ENCODE measurements around the gene RNF43.

GRCh38 chr17:58436805-58437239 is 19.5 kb upstream of the RNF43 start:
- no peak for TF ChIP-seq EZH2phosphoT487 (IDR thresholded peaks at IDR 0.05; ENCODE audit: insufficient read depth, low read depth)
- TF ChIP-seq EZH2 (IDR thresholded peaks at IDR 0.05; ENCODE audit: insufficient read depth, poor library complexity, severe bottlenecking), result no peak

All from GM23248 (cell line).